K562 (cell line): Measurements from ENCODE around the gene GNGT1. TPM values are rescaled to one million over a fixed set of nuclear protein-coding genes. Genes with fewer than 3 reads are reported as not detected.

Experiments
- ATAC-seq: fragments of 200-7000 bp; cut with Tn5 transposase; 3 replicates; pipeline ENCODE4 v1.9.1; 2020; ENCODE audit warnings: moderate library complexity
- BruUV-seq: library from RNA; stranded (reverse); fragments of 400-500 nt; replicated peaks from 2 replicates; lab custom pipeline; 2021; lab: Mats Ljungman, UMichigan
- CTCF ChIA-PET: fragments of 300-600 bp; formaldehyde crosslinking; extraction: SDS; loops from one replicate; lab custom pipeline; 2021; ENCODE audit warnings: low intra/inter-chr PET ratio; lab: Yijun Ruan, JAX
- POLR2A ChIA-PET: fragments of 300-600, 350-650 bp; sonication (Branson Sonifier 250); formaldehyde crosslinking; extraction: SDS; loops from one replicate; lab custom pipeline; 2021; ENCODE audit warnings: antibody characterized with exemption, inconsistent platforms; lab: Yijun Ruan, JAX
- DNase-seq, 4 experiments: peaks; one replicate each; pipeline versions ENCODE4 v3.0.0 to v3.0.0-alpha.2; 2011 to 2018; ENCODE audit warnings: low spot score in 3 of 4, mixed read lengths in 3 of 4; ENCODE audit errors: extremely low read depth in 1 of 4
- FAIRE-seq: peaks from 2 replicates; lab custom pipeline; 2011; peaks lifted over from hg19 to GRCh38; lab: Jason Lieb, UNC
- H2AFZ ChIP-seq: 2 replicates; pipeline ENCODE4 v1.6.0; 2011; ENCODE audit warnings: low read depth, low read length, control low read depth, inconsistent platforms
- H3K27ac ChIP-seq: fragments of 200-600 bp; 3 replicates; pipeline ENCODE4 v1.8.0; 2011; ENCODE audit warnings: low read depth, mild to moderate bottlenecking, control low read depth, inconsistent platforms, low read length, moderate library complexity, mixed read lengths; ENCODE audit errors: extremely low read depth
- H3K27me3 ChIP-seq, 2 experiments: fragments of 300-600 bp in 1 of 2; 2 replicates in 1 of 2; 3 replicates in 1 of 2; pipeline versions ENCODE4 v1.6.0 to v1.8.0; 2011; ENCODE audit warnings: inconsistent platforms in 2 of 2, low read length in 2 of 2, mild to moderate bottlenecking in 1 of 2, mixed read lengths in 1 of 2, moderate library complexity in 1 of 2; ENCODE audit not compliant: control insufficient read depth in 2 of 2, insufficient read depth in 2 of 2
- H3K36me3 ChIP-seq: fragments of 300-600 bp; 3 replicates; pipeline ENCODE4 v1.8.0; 2011; ENCODE audit warnings: mild to moderate bottlenecking, low read length, inconsistent platforms; ENCODE audit not compliant: control insufficient read depth, insufficient read depth
- H3K4me1 ChIP-seq, 2 experiments: fragments of 200-600 bp in 1 of 2; replicated peaks in 1 of 2; 2 replicates in 1 of 2; 3 replicates in 1 of 2; pipeline versions ENCODE4 v1.5.1 to v1.8.0; 2011; ENCODE audit warnings: inconsistent platforms in 2 of 2, low read length in 2 of 2, mild to moderate bottlenecking in 1 of 2, mixed read lengths in 1 of 2, moderate library complexity in 1 of 2; ENCODE audit not compliant: control insufficient read depth in 2 of 2, insufficient read depth in 2 of 2
- H3K4me2 ChIP-seq: 2 replicates; pipeline ENCODE4 v1.6.1; 2011; ENCODE audit warnings: low read length, control low read depth, inconsistent platforms, mixed read lengths; ENCODE audit not compliant: insufficient read depth
- H3K4me3 ChIP-seq: fragments of 200-600 bp; sonication (generic), shearing (Covaris generic); 2 replicates; pipeline ENCODE4 v1.5.1; 2016; ENCODE audit warnings: control low read depth, inconsistent platforms
- H3K79me2 ChIP-seq: fragments of 200-600 bp; 3 replicates; pipeline ENCODE4 v1.8.0; 2011; ENCODE audit warnings: low read length, inconsistent platforms; ENCODE audit not compliant: control insufficient read depth, insufficient read depth
- H3K9ac ChIP-seq, 2 experiments: 2 replicates each; pipeline versions ENCODE4 v1.6.0 to v1.6.1; 2011; ENCODE audit warnings: low read depth in 2 of 2, low read length in 2 of 2, control low read depth in 1 of 2, inconsistent platforms in 1 of 2, mild to moderate bottlenecking in 1 of 2, mixed read lengths in 1 of 2; ENCODE audit not compliant: insufficient read depth in 1 of 2
- H3K9me1 ChIP-seq: one replicate; pipeline ENCODE4 v1.6.0; 2011; ENCODE audit warnings: inconsistent platforms, mild to moderate bottlenecking, low read length, moderate library complexity; ENCODE audit not compliant: control insufficient read depth, insufficient read depth
- H3K9me3 ChIP-seq: replicated peaks from 2 replicates; pipeline ENCODE4 v1.5.1; 2011; ENCODE audit warnings: low read depth, low read length, inconsistent platforms; ENCODE audit not compliant: control insufficient read depth, insufficient read depth
- H4K20me1 ChIP-seq: replicated peaks from 2 replicates; pipeline ENCODE4 v1.6.1; 2011; ENCODE audit warnings: low read length, inconsistent platforms, mixed read lengths; ENCODE audit not compliant: control insufficient read depth, insufficient read depth
- ATF1 ChIP-seq, 2 experiments: fragments of 450-650 bp in 1 of 2; IDR thresholded peaks; 2 replicates each; pipeline ENCODE4 v1.6.1; 2016; ENCODE audit warnings: missing compliant biosample characterization in 1 of 2, missing genetic modification characterization in 1 of 2
- ATF7 ChIP-seq: fragments of 450-650 bp; IDR thresholded peaks from 2 replicates; pipeline ENCODE4 v1.7.1; 2014; ENCODE audit warnings: mild to moderate bottlenecking, moderate library complexity
- BRD4 ChIP-seq: fragments of 200-600 bp; sonication (generic); IDR thresholded peaks from 2 replicates; pipeline ENCODE4 v1.6.1; 2017; ENCODE audit warnings: inconsistent platforms
- CREM ChIP-seq: IDR thresholded peaks from 2 replicates; pipeline ENCODE4 v1.6.1; 2014; ENCODE audit warnings: antibody characterized with exemption, low read depth
- CTBP1 ChIP-seq: fragments of 450-650 bp; IDR thresholded peaks from 2 replicates; pipeline ENCODE4 v1.6.1; 2016; ENCODE audit warnings: borderline replicate concordance
- DACH1 ChIP-seq: fragments of 450-650 bp; IDR thresholded peaks from 2 replicates; pipeline ENCODE4 v1.6.1; 2018; ENCODE audit not compliant: partially characterized antibody
- EZH2 ChIP-seq: IDR thresholded peaks from 2 replicates; pipeline ENCODE4 v1.6.1; 2012; ENCODE audit warnings: low read depth, mild to moderate bottlenecking, inconsistent platforms, low read length, borderline replicate concordance
- HDAC1 ChIP-seq, 2 experiments: fragments of 450-650 bp; IDR thresholded peaks; 2 replicates each; pipeline ENCODE4 v1.6.1; 2016 to 2017; ENCODE audit warnings: inconsistent platforms in 1 of 2, mild to moderate bottlenecking in 1 of 2, moderate library complexity in 1 of 2
- HNRNPUL1 ChIP-seq: fragments of 200-400 bp; formaldehyde crosslinking; IDR thresholded peaks from 2 replicates; pipeline ENCODE4 v1.6.1; 2017; ENCODE audit warnings: low read length
- HSF4 ChIP-seq: fragments of 250-450 bp; sonication (Bioruptor Pico); IDR thresholded peaks from 2 replicates; pipeline ENCODE4 v2.1.2; 2022; ENCODE audit warnings: mild to moderate bottlenecking, moderate library complexity, borderline replicate concordance
- KDM5B ChIP-seq: fragments of 200-600 bp; sonication (generic); IDR thresholded peaks from 2 replicates; pipeline ENCODE4 v1.6.1; 2012; ENCODE audit warnings: low read depth, mild to moderate bottlenecking, moderate library complexity, low read length, control low read depth, inconsistent platforms; ENCODE audit not compliant: insufficient replicate concordance
- KLF10 ChIP-seq: fragments of 250-450 bp; sonication (Bioruptor Pico); IDR thresholded peaks from 2 replicates; pipeline ENCODE4 v1.6.1; 2021; ENCODE audit warnings: matching md5 sums
- MCM2 ChIP-seq: fragments of 450-650 bp; IDR thresholded peaks from 2 replicates; pipeline ENCODE4 v1.6.1; 2017; ENCODE audit warnings: low read depth, mild to moderate bottlenecking
- NCOA2 ChIP-seq, 2 experiments: fragments of 450-650 bp; IDR thresholded peaks; 2 replicates each; pipeline ENCODE4 v1.6.1; 2018; ENCODE audit warnings: mild to moderate bottlenecking in 2 of 2, moderate library complexity in 1 of 2; ENCODE audit not compliant: partially characterized antibody in 2 of 2
- NONO ChIP-seq, 2 experiments: fragments of 200-400 bp in 1 of 2; fragments of 450-650 bp in 1 of 2; formaldehyde crosslinking in 1 of 2; IDR thresholded peaks; 2 replicates each; pipeline ENCODE4 v1.6.1; 2017; ENCODE audit warnings: low read depth in 2 of 2, mild to moderate bottlenecking in 2 of 2, moderate library complexity in 2 of 2, low read length in 1 of 2
- STAT5B ChIP-seq: fragments of 250-450 bp; sonication (Bioruptor Pico); IDR thresholded peaks from 2 replicates; pipeline ENCODE4 v1.8.0; 2021; ENCODE audit warnings: mild to moderate bottlenecking, inconsistent platforms
- XRCC3 ChIP-seq: fragments of 450-650 bp; IDR thresholded peaks from 2 replicates; pipeline ENCODE4 v1.6.1; 2017; ENCODE audit warnings: mild to moderate bottlenecking, moderate library complexity
- ZNF224 ChIP-seq: sonication (generic); formaldehyde crosslinking; IDR thresholded peaks from 2 replicates; pipeline ENCODE4 v1.8.0; 2022; ENCODE audit warnings: mild to moderate bottlenecking, missing genetic modification reagents
- ZNF274 ChIP-seq: IDR thresholded peaks from 2 replicates; pipeline ENCODE4 v1.6.1; 2011; ENCODE audit warnings: low read depth, mild to moderate bottlenecking, low read length, moderate library complexity, borderline replicate concordance
- ZNF764 ChIP-seq: fragments of 250-450 bp; sonication (Bioruptor Pico); IDR thresholded peaks from 2 replicates; pipeline ENCODE4 v1.4.0; 2020; ENCODE audit warnings: low read depth, mild to moderate bottlenecking, moderate library complexity
- ZNF766 ChIP-seq: fragments of 200-800 bp; sonication (Bioruptor generic); conservative IDR thresholded peaks from 2 replicates; pipeline ENCODE4 v1.6.1; 2016; ENCODE audit warnings: missing genetic modification characterization, missing compliant biosample characterization
- WGBS: fragments of 100-300 bp; shearing (Covaris generic); methylation state at CpG from one replicate; pipeline ENCODE4 v1.1.6; 2016; ENCODE audit warnings: low coverage, mixed read lengths; ENCODE audit not compliant: insufficient coverage; ENCODE audit errors: missing lambda C conversion rate; 5-methylcytosine and 5-hydroxymethylcytosine counted together
- in situ Hi-C: fragments of 300-500 bp; cut with MboI; formaldehyde crosslinking; loops from 4 replicates; pipeline ENCODE4 v1.15.0; 2018; ENCODE audit warnings: inconsistent platforms, mixed read lengths
- intact Hi-C: fragments of 100-400 bp; cut with micrococcal nuclease; formaldehyde crosslinking; loops from 2 replicates; pipeline ENCODE4 v1.14.2; 2022
- polyA plus RNA-seq, 8 experiments: library from polyadenylated mRNA; depleted of rRNA in 4 of 8; stranded (reverse) in 5 of 8; unstranded in 3 of 8; fragments of >200 nt; fragmentation: Nextera tagmentation in 2 of 8; fragmentation: Illumina TruSeq in 1 of 8; extraction: Ambion mirVana in 2 of 8; extraction: Trizol in 1 of 8; gene quantifications; 2 replicates each; pipeline versions ENCODE4 v1.2.1 to v1.2.3, GENCODE V29; 2011 to 2014; ENCODE audit warnings: inconsistent platforms in 1 of 8, missing spikeins in 1 of 8
- total RNA-seq, 7 experiments: library from RNA; depleted of rRNA in 6 of 7; stranded (reverse); fragments of >200 nt in 6 of 7; fragmentation: Illumina TruSeq in 2 of 7; extraction: Trizol in 2 of 7; gene quantifications; 2 replicates each; pipeline versions ENCODE4 v1.2.1 to v1.2.3, GENCODE V29; 2011 to 2021; ENCODE audit warnings: low replicate concordance in 1 of 7
- TF ChIP-seq, protein P1 (sequence below): fragments of 250-450 bp; sonication (Bioruptor Pico); IDR thresholded peaks from 2 replicates; pipeline ENCODE4 v1.5.0; 2021; ENCODE audit warnings: mild to moderate bottlenecking, moderate library complexity

GNGT1 gene
- total and polyA plus RNA-seq, 9 of the 15 experiments (the other 6 are each of a cell fraction or from before 2014, with no cell fraction given) = 0.04 to 0.83 (median 0.51) TPM; not detected in 2

DNA sequence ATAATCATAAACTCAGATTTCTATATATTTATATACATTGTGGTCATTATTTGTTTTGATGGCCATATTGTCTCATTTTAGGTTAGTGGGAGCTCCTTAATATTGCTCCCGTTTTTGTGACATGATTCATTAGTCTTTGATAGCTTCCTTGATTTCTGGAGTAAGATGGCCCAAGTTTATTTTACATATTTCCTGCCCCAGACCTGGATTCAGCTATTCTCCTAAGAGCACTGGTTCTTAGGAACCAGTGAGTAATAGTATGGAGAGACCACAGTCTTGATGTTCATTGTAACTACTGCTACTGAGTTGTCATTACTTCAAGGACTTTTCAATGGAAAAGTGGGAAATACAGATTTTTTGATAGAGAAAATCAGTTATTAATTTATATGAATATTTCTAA, 21.8 kb upstream of the GNGT1 start (continued):
- TF ChIP-seq XRCC3 (no peak), MCM2 (no peak), STAT5B (CRISPR knock-in tag) (no peak), KLF10 (CRISPR knock-in tag) (no peak), CTBP1 (no peak), KDM5B (no peak)
- TF ChIP-seq, protein P1, sequence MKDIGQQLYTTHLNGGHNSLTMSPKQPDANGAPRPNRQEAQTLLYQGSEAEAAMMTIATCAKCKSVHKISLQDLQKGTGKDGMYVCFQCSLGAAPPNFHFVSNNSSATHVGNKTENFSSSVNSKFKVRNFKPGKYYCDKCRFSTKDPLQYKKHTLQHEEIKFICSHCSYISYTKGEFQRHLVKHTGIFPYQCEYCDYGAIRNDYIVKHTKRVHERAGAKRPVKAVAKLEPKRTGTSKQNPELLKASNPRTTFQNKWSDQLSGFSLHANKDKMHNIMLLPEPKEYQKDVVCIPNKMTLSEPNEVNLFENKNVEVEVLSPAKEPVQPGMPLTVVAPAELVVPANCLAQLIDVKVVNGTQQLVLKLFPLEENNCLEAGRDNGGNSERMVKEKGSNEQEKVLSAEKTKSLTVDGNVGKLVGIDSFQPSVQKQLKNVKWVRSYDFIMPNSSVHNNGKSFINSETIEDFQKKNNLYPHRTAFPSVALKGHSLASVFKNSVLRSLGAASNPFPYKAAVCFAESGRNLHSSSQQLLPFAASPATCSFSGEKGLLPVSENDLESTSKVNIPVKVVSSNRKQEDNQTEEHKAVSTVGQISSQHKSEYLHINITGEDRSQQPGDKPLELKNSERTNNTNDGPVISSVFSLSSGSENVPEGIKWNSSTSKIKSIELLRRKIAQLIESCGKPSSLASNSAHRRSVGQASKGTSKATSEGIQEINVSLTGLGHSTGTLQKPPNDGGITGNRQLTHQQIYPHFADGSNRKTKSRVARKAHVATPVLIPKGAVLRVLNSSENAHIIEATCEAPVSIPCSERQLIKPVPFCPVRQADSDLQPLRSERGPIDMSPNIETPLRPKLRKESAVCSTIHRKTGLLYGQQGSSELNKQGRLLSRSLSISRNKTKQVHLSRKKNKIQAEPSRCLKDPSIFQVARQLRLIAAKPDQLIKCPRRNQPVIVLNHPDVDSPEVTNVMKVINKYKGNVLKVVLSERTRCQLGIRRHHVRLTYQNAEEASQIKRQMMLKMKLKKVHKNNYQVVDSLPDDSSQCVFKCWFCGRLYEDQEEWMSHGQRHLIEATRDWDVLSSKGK (CRISPR knock-in tag) = no peak

DNA sequence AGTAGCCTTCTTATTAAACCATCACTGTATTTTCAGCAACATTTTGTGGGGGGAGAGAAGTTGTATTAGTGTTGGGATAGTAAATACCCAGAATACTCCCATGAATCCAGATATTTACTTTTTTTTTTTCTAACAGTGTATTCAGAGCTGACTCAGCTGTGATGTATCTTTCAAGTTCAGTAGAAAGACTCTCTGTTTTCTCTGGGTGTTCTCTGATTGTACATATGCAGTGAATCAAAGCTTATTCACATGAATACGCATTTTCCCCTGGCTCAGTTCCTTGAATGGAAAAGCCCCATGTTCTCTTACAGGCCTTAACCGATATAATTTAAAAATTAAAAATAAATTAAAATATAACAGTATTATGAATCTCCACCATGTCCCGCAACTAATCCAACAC, 17.1 kb upstream of the GNGT1 start:
- no peaks in the 10 kb centered on the region for H3K9me1 ChIP-seq
- ATAC-seq (no peak), FAIRE-seq (no peak), DNase-seq (no peak)
- no peaks in the 10 kb centered on the region for H3K9me3 ChIP-seq
- ChIA-PET CTCF (no interaction called here), POLR2A (no interaction called here)
- H3K9ac ChIP-seq = no peak overlapping the region
- no peaks in the 10 kb centered on the region for H3K79me2 ChIP-seq
- intact Hi-C loops (no loop called here), in situ Hi-C loops (no loop called here)
- peaks cover 14 to 22% of the 10 kb centered on the region in 2 experiments for H3K27me3 ChIP-seq
- H3K4me3 ChIP-seq = no peak overlapping the region
- WGBS = 6% methylated on average over 3 of the region's 3 CpGs
- H3K4me1 ChIP-seq = peaks cover 0 to 10% of the 10 kb centered on the region in 2 experiments; a peak in 1 of 5 replicates
- BruUV-seq = no TSS peak
- no peak overlapping the region for H3K27ac ChIP-seq
- H4K20me1 ChIP-seq = no peaks in the 10 kb centered on the region
- H3K4me2 ChIP-seq = no peak overlapping the region
- H3K36me3 ChIP-seq = no peaks in the 10 kb centered on the region
- no peak overlapping the region for H2AFZ ChIP-seq
- TF ChIP-seq HDAC1 (IDR thresholded peaks at IDR 0.05) (no peak), EZH2 (no peak), BRD4 (no peak), ZNF764 (CRISPR knock-in tag) (no peak), HSF4 (CRISPR knock-in tag) (no peak), NCOA2 (IDR thresholded peaks at IDR 0.05; ENCODE audit: partially characterized antibody in 2 of 2) (no peak), DACH1 (no peak), ZNF224 (CRISPR knock-in tag) (no peak), ATF7 (no peak), KDM5B (no peak), ZNF766 (no peak), NONO (IDR thresholded peaks at IDR 0.05; ENCODE audit: low read depth in 2 of 2, low read length in 1 of 2) (no peak), CREM (no peak), ZNF274 (no peak), ATF1 (CRISPR knock-in tag; IDR thresholded peaks at IDR 0.05) (no peak), ATF1 (tag; IDR thresholded peaks at IDR 0.05) (no peak), HNRNPUL1 (no peak)
